Skeletal muscle tissue (tissue), 4 donors: ENCODE results near the gene YKT6. TPM values are rescaled to one million over a fixed set of nuclear protein-coding genes. Genes with fewer than 3 reads are reported as not detected.
A peak's percentile ranks its signal among the peaks of the same experiment; 100 is the strongest.

Experiments
- H3K27ac ChIP-seq: one replicate; pipeline ENCODE4 v1.7.0; 2013; ENCODE audit warnings: mild to moderate bottlenecking, low read depth, low read length, inconsistent platforms
- H3K27me3 ChIP-seq, 3 donors: one replicate each; pipeline ENCODE4 v1.7.0; 2013; ENCODE audit warnings: low read length in 3 of 3; ENCODE audit not compliant: control insufficient read depth in 3 of 3, insufficient read depth in 3 of 3
- H3K36me3 ChIP-seq, 3 donors: one replicate each; pipeline ENCODE4 v1.7.0; 2013; ENCODE audit warnings: low read length in 3 of 3; ENCODE audit not compliant: control insufficient read depth in 3 of 3, insufficient read depth in 3 of 3
- H3K4me1 ChIP-seq, 3 donors: one replicate each; pipeline ENCODE4 v1.7.0; 2013; ENCODE audit warnings: low read length in 3 of 3, mild to moderate bottlenecking in 3 of 3; ENCODE audit not compliant: control insufficient read depth in 3 of 3, insufficient read depth in 3 of 3
- H3K4me3 ChIP-seq, 3 donors: one replicate each; pipeline ENCODE4 v1.7.0; 2013; ENCODE audit warnings: low read length in 3 of 3
- H3K9ac ChIP-seq, 3 donors: one replicate each; pipeline ENCODE4 v1.7.0; 2013; ENCODE audit warnings: low read length in 3 of 3, mild to moderate bottlenecking in 3 of 3, moderate library complexity in 2 of 3, low read depth in 1 of 3
- H3K9me3 ChIP-seq, 3 donors: one replicate each; pipeline ENCODE4 v1.7.0; 2013; ENCODE audit warnings: low read length in 3 of 3; ENCODE audit not compliant: control insufficient read depth in 3 of 3
- total RNA-seq: library from RNA; depleted of rRNA; stranded (reverse); fragments of >200 nt; gene quantifications from one replicate; pipeline ENCODE4 v1.2.3, GENCODE V29; 2014
- donor health status: Osteomylitis.

Gene YKT6
- total RNA-seq = 40.7 TPM

GRCh38 chr7:44200699-44201461 is at the start of gene YKT6:
YKT6 (plus strand) TSS chr7:44200978; CDS start chr7:44201136, 158 bp downstream.
- H3K27ac ChIP-seq = peak within 1 kb of the TSS; percentile 64
- H3K9ac ChIP-seq = peak within 1 kb of the TSS; percentile 69 to 93 (median 88)
- H3K36me3 ChIP-seq = peaks cover 11 to 15% (median 12%) of the 10 kb centered on the region in 3 donors
- peaks cover 10 to 14% (median 11%) of the 10 kb centered on the region in 3 donors for H3K4me1 ChIP-seq
- no peaks in the 10 kb centered on the region for H3K9me3 ChIP-seq
- H3K27me3 ChIP-seq = no peaks in the 10 kb centered on the region
- H3K4me3 ChIP-seq = peak within 1 kb of the TSS; percentile 87 to 95 (median 93)

- Histone ChIP-seq H3K4me3 (no peak overlapping the region), H3K9ac (no peak overlapping the region), H3K36me3 (no peaks in the 10 kb centered on the region), H3K9me3 (no peaks in the 10 kb centered on the region), H3K27ac (no peak overlapping the region), H3K4me1 (peaks cover 0 to 6% (median 3%) of the 10 kb centered on the region in 3 donors), H3K27me3 (peaks cover 0 to 8% (median 7%) of the 10 kb centered on the region in 3 donors)
Measured at GRCh38 chr7:44151956-44152355, 48.8 kb upstream of the YKT6 start.

- H3K4me3 ChIP-seq = no peak overlapping the region
- H3K27me3 ChIP-seq = peaks cover 0 to 2% (median 0%) of the 10 kb centered on the region in 3 donors
- H3K27ac ChIP-seq = no peak overlapping the region
- no peak overlapping the region for H3K9ac ChIP-seq
- no peaks in the 10 kb centered on the region for H3K9me3 ChIP-seq
- peaks cover 0 to 10% (median 4%) of the 10 kb centered on the region in 3 donors for H3K4me1 ChIP-seq
- no peaks in the 10 kb centered on the region for H3K36me3 ChIP-seq
Measured at GRCh38 chr7:44152971-44153947, 47.5 kb upstream of the YKT6 start.

- Histone ChIP-seq H3K27ac (no peak overlapping the region), H3K9ac (no peak overlapping the region), H3K9me3 (no peaks in the 10 kb centered on the region), H3K36me3 (no peaks in the 10 kb centered on the region), H3K27me3 (peaks cover 0 to 2% (median 0%) of the 10 kb centered on the region in 3 donors), H3K4me3 (no peak overlapping the region), H3K4me1 (peaks cover 0 to 17% (median 11%) of the 10 kb centered on the region in 3 donors)
Measured at GRCh38 chr7:44153948-44154335, 46.8 kb upstream of the YKT6 start.

GRCh38 chr7:44154703-44155102 is 46.1 kb upstream of the YKT6 start:
- H3K9ac ChIP-seq = no peak overlapping the region
- peaks cover 6 to 24% (median 19%) of the 10 kb centered on the region in 3 donors for H3K4me1 ChIP-seq
- no peak overlapping the region for H3K4me3 ChIP-seq
- no peak overlapping the region for H3K27ac ChIP-seq
- H3K36me3 ChIP-seq = no peaks in the 10 kb centered on the region
- H3K27me3 ChIP-seq = peaks cover 0 to 2% (median 0%) of the 10 kb centered on the region in 3 donors
- H3K9me3 ChIP-seq = no peaks in the 10 kb centered on the region

GRCh38 chr7:44155191-44156185 is 45.3 kb upstream of the YKT6 start:
- peaks cover 8 to 25% (median 20%) of the 10 kb centered on the region in 3 donors for H3K4me1 ChIP-seq
- H3K4me3 ChIP-seq = no peak overlapping the region
- no peaks in the 10 kb centered on the region for H3K36me3 ChIP-seq
- H3K27me3 ChIP-seq = peaks cover 0 to 2% (median 0%) of the 10 kb centered on the region in 3 donors
- H3K9ac ChIP-seq = no peak overlapping the region
- H3K9me3 ChIP-seq = no peaks in the 10 kb centered on the region
- H3K27ac ChIP-seq = no peak overlapping the region

GRCh38 chr7:44156453-44157010 is 44.2 kb upstream of the YKT6 start:
- H3K9me3 ChIP-seq = no peaks in the 10 kb centered on the region
- H3K4me3 ChIP-seq = no peak overlapping the region
- H3K27me3 ChIP-seq = peaks cover 0 to 2% (median 0%) of the 10 kb centered on the region in 3 donors
- no peak overlapping the region for H3K27ac ChIP-seq
- H3K9ac ChIP-seq = no peak overlapping the region
- H3K36me3 ChIP-seq = no peaks in the 10 kb centered on the region
- H3K4me1 ChIP-seq = peaks cover 8 to 23% (median 20%) of the 10 kb centered on the region in 3 donors

- peaks cover 8 to 23% (median 20%) of the 10 kb centered on the region in 3 donors for H3K4me1 ChIP-seq
- H3K9ac ChIP-seq = no peak overlapping the region
- no peaks in the 10 kb centered on the region for H3K27me3 ChIP-seq
- H3K36me3 ChIP-seq = no peaks in the 10 kb centered on the region
- no peak overlapping the region for H3K4me3 ChIP-seq
- no peak overlapping the region for H3K27ac ChIP-seq
- no peaks in the 10 kb centered on the region for H3K9me3 ChIP-seq
Measured at GRCh38 chr7:44157116-44158080, 43.4 kb upstream of the YKT6 start.
